ENCODE results near the gene FBXO21.

FBXO21 gene

GRCh38 chr12:117126335-117126734 lies 63.9 kb downstream of the FBXO21 start:
- no peak overlapping the region for H3K4me2 ChIP-seq (ENCODE audit: low read depth, low read length, poor library complexity, severe bottlenecking)
- no peaks in the 10 kb centered on the region for H3K79me2 ChIP-seq (ENCODE audit: insufficient read depth, low read length)
- no peaks in the 10 kb centered on the region for H3K27me3 ChIP-seq (ENCODE audit: insufficient read depth, low read length, poor library complexity, severe bottlenecking)
- H2AFZ ChIP-seq (ENCODE audit: low read length): no peak overlapping the region
- no peaks in the 10 kb centered on the region for H3K36me3 ChIP-seq (ENCODE audit: insufficient read depth, low read length)
- H3K9me3 ChIP-seq (ENCODE audit: insufficient read depth, low read depth, low read length): no peaks in the 10 kb centered on the region
- peaks cover 17% of the 10 kb centered on the region for H3K4me1 ChIP-seq (ENCODE audit: insufficient read depth, low read length, poor library complexity, severe bottlenecking)
- H4K20me1 ChIP-seq (ENCODE audit: insufficient read depth, low read length, poor library complexity, severe bottlenecking): no peaks in the 10 kb centered on the region
- TF ChIP-seq CTCF (conservative IDR thresholded peaks at IDR 0.05; ENCODE audit: low read length) (no peak), EZH2phosphoT487 (IDR thresholded peaks at IDR 0.05; ENCODE audit: borderline replicate concordance) (no peak)
- no peak overlapping the region for H3K4me3 ChIP-seq (ENCODE audit: low read length, poor library complexity, severe bottlenecking)
- H3K9me2 ChIP-seq (replicated peaks; ENCODE audit: low read depth, low read length): no peaks in the 10 kb centered on the region
- H3F3A ChIP-seq (ENCODE audit: low read depth): no peaks in the 10 kb centered on the region
- H3K9ac ChIP-seq (ENCODE audit: low read depth, low read length, poor library complexity, severe bottlenecking): no peak overlapping the region

- no peaks in the 10 kb centered on the region for H3K79me2 ChIP-seq (ENCODE audit: insufficient read depth, low read length)
- TF ChIP-seq EZH2phosphoT487 (IDR thresholded peaks at IDR 0.05; ENCODE audit: borderline replicate concordance) (no peak), CTCF (conservative IDR thresholded peaks at IDR 0.05; ENCODE audit: low read length) (no peak)
- H3K4me2 ChIP-seq (ENCODE audit: low read depth, low read length, poor library complexity, severe bottlenecking): no peak overlapping the region
- H3K9me2 ChIP-seq (replicated peaks; ENCODE audit: low read depth, low read length): no peaks in the 10 kb centered on the region
- no peak overlapping the region for H3K9ac ChIP-seq (ENCODE audit: low read depth, low read length, poor library complexity, severe bottlenecking)
- H3K9me3 ChIP-seq (ENCODE audit: insufficient read depth, low read depth, low read length): no peaks in the 10 kb centered on the region
- H4K20me1 ChIP-seq (ENCODE audit: insufficient read depth, low read length, poor library complexity, severe bottlenecking): no peaks in the 10 kb centered on the region
- peaks cover 17% of the 10 kb centered on the region for H3K4me1 ChIP-seq (ENCODE audit: insufficient read depth, low read length, poor library complexity, severe bottlenecking)
- no peaks in the 10 kb centered on the region for H3K36me3 ChIP-seq (ENCODE audit: insufficient read depth, low read length)
- H3K27me3 ChIP-seq (ENCODE audit: insufficient read depth, low read length, poor library complexity, severe bottlenecking): no peaks in the 10 kb centered on the region
- no peaks in the 10 kb centered on the region for H3F3A ChIP-seq (ENCODE audit: low read depth)
- H2AFZ ChIP-seq (ENCODE audit: low read length): no peak overlapping the region
- no peak overlapping the region for H3K4me3 ChIP-seq (ENCODE audit: low read length, poor library complexity, severe bottlenecking)
These were observed 64.5 kb downstream of the FBXO21 start for GRCh38 chr12:117125767-117126166.

- no peaks in the 10 kb centered on the region for H3K79me2 ChIP-seq (ENCODE audit: insufficient read depth, low read length)
- H3K4me3 ChIP-seq (ENCODE audit: low read length, poor library complexity, severe bottlenecking): no peak overlapping the region
- no peaks in the 10 kb centered on the region for H3F3A ChIP-seq (ENCODE audit: low read depth)
- no peaks in the 10 kb centered on the region for H4K20me1 ChIP-seq (ENCODE audit: insufficient read depth, low read length, poor library complexity, severe bottlenecking)
- H3K36me3 ChIP-seq (ENCODE audit: insufficient read depth, low read length): no peaks in the 10 kb centered on the region
- no peaks in the 10 kb centered on the region for H3K9me2 ChIP-seq (replicated peaks; ENCODE audit: low read depth, low read length)
- H3K4me1 ChIP-seq (ENCODE audit: insufficient read depth, low read length, poor library complexity, severe bottlenecking): peaks cover 17% of the 10 kb centered on the region
- no peaks in the 10 kb centered on the region for H3K9me3 ChIP-seq (ENCODE audit: insufficient read depth, low read depth, low read length)
- H3K4me2 ChIP-seq (ENCODE audit: low read depth, low read length, poor library complexity, severe bottlenecking): no peak overlapping the region
- no peak for TF ChIP-seq EZH2phosphoT487 (IDR thresholded peaks at IDR 0.05; ENCODE audit: borderline replicate concordance)
- no peak for TF ChIP-seq CTCF (conservative IDR thresholded peaks at IDR 0.05; ENCODE audit: low read length)
- no peak overlapping the region for H2AFZ ChIP-seq (ENCODE audit: low read length)
- H3K27me3 ChIP-seq (ENCODE audit: insufficient read depth, low read length, poor library complexity, severe bottlenecking): no peaks in the 10 kb centered on the region
- no peak overlapping the region for H3K9ac ChIP-seq (ENCODE audit: low read depth, low read length, poor library complexity, severe bottlenecking)
These were observed 65.0 kb downstream of the FBXO21 start for GRCh38 chr12:117125272-117125613.

Measured in Loucy (cell line).